IPS-NIHi7 (cell line): Measurements from ENCODE around the gene MATN1.

Experiments
- DNase-seq: peaks from one replicate; pipeline ENCODE4 v3.0.0; 2012; ENCODE audit warnings: mixed read lengths; ENCODE audit errors: extremely low spot score

The MATN1 gene

DNA sequence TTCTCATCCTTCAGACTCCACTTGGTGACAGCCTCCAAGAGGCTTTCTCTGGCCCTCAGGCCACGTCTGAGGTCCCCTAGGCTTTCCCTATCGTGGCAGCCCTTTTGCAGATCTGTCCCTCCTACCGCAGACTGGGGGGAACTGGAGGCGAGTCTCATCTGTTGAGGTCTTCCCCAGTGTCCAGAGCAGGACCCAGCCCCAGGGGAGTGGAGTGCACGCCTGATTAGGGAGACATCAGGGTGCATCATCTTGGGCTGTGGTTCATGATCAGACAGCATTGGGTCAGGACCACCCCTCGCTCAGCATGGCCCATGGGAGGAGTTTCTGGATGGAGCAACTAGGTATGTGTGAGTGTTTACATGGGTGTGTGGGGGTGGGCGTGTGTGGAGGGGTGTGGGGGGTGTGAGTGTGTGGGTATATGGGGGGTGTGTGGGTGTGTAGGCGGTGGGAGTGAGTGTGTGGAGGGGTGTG lies 8.5 kb upstream of the MATN1 start:
- no peak for DNase-seq

DNA sequence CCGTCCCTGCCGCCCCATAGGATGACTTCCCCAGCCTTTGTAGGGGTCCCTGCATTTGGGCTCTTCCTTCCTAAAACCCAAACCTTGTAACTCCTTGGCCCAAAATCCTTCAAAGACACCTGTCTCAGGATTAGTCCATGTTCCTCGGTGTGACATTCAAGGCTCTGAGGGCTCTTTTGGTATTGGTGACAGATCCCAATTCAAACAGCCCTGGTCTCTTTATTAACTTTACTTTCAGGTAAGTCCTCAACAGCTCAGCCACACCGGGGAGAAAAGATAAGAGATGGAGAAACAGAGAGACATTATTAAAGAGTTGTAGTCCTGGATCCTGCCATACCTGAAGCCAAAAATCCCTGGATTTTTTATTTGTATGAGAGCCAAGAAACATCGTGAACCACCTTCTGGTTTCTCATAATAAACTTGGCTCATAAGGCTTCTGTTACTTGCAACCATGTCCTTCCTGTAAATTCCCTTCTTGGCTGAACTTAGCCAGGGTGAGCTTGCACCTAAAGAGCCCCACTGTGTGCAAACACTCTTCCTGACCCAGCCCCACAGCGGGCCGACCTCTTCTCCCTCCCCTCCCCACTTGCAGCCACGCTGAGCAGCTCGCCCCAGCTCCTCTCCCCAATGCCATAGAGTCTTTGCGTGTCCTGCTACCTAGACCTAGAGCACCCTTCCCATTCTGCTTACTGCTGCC lies 7.9 kb upstream of the MATN1 start:
- DNase-seq: no peak

DNA sequence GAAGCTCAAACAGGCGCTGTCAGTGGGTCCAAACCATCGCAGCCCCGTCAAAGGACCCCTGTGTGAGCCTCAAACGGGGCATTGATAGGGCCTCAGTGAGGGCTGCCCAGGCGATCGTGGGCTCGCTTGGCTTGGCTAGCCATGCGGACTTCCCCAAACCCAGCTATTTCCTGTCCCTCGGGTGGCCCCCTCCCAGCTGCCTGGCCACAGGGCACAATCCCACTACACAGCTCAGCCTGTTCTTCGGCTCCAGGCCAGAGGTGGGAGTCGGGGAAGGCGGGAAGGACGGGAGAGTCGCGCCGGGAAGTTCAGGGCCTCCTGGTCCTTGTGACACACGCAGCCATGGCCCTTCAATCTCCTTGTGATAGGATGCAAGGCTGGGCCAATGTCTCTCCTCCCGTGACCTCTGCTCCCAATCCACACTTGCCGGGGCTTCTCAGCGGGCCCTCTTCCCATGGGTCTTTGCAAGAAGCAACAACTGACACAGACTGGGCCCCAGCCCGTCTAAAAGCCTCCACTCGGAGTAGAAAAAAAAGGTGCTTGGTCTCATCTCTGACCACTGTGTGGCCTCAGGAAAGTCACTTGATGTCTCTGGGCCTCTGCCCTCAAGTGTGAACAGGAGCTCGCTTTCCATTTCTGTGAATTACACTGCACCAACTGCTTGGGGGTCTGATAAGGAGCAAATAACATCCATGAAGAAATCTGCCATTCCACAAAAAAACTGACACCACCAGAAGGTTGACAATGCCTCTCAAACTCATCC lies 7.1 kb upstream of the MATN1 start:
- DNase-seq: no peak

DNA sequence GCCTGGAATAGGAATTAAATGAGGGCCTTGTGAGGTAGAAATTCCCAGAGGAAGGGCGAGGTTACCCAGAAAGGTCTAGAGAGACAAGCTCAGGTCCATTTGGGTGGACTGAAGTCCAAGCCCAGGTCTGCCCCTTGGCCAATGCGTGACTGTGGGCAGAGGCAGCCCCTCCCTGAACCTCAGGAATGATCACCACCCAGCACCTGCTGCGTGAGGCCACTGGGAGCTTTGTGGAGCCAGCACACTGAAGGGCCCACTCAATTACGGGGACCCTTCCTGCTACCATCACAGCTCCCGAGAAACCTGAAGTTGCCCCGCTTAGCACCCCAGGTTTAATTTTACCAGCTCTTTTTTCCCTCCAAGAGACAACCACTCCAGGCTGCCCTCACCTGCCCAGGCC lies 6.5 kb upstream of the MATN1 start:
- no peak for DNase-seq

DNA sequence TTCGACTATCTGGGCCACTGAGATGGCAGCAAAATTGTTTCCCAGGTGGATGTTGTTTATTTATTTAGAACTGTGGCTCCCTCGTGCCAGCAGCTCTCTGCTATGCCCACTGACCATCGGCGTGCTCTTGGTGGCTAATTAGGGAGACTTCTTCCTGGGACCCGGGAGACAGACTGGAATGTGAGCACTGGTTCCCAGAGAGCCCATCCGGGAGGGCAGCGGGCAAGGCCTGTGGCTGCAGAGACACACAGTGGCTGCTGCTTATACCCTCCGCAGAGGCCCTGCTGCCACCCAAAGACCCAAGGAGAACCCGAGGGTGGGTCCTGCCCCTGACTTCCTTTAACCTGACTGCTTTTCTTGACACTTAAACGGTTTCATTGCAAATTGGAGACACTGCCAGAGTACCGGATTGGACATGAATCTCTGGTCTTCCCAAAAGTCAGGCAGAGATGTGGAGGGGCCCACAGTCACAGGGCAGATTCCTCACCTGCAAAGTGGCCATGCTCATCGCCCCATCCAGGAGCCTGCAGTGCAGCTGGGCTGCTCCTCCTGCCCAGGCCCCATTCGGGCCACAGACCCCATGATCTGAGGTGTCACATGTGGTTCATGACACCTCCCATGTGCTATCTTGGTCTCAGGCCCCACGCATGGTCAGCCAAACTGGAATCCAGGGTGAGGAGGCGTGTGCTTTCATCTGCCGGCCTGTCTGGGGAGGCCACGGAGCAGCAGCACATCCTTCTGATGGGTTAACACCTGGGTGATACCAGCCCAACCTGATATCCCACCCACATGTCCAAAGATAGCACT lies 5.7 kb upstream of the MATN1 start:
- DNase-seq: no peak

DNA sequence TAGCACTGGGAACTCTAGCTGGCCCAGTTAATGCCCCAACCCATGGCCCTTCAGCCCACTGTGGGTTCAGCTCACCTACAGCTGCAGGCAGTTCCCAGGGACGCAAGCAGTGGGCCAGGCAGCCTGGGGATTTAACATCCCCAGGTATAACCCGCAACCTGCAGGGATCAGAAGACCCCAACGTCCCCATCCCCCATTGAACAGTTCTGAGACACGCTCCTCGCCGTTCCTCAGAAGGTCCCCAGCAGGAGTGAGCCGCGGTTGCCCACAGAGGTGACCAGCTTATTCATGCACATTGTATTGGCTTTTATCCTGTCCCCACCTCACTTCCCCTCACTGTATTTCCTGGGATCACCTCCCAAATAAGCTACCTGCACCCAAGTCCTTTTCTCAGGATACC lies 5.0 kb upstream of the MATN1 start:
- DNase-seq: no peak

DNA sequence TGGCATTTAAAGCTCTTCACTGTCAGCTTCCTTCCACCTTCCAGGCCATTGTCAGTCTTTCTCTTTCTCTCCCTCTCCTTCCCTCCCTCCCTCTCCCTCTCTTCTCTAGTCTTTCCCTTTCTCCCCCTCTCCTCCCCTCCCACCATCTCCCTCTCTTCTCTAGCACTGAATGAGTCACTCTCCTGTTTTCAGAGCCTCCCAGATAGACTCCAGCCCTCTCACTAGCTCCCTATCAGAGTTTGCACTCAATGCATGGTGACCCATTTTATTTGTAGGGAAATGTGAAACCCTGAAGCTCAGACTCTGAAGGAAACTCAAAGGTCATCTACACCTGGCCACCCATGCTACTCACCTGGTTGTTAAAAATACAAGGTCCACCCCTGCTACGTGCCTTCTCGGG lies 4.4 kb upstream of the MATN1 start:
- no peak for DNase-seq

DNA sequence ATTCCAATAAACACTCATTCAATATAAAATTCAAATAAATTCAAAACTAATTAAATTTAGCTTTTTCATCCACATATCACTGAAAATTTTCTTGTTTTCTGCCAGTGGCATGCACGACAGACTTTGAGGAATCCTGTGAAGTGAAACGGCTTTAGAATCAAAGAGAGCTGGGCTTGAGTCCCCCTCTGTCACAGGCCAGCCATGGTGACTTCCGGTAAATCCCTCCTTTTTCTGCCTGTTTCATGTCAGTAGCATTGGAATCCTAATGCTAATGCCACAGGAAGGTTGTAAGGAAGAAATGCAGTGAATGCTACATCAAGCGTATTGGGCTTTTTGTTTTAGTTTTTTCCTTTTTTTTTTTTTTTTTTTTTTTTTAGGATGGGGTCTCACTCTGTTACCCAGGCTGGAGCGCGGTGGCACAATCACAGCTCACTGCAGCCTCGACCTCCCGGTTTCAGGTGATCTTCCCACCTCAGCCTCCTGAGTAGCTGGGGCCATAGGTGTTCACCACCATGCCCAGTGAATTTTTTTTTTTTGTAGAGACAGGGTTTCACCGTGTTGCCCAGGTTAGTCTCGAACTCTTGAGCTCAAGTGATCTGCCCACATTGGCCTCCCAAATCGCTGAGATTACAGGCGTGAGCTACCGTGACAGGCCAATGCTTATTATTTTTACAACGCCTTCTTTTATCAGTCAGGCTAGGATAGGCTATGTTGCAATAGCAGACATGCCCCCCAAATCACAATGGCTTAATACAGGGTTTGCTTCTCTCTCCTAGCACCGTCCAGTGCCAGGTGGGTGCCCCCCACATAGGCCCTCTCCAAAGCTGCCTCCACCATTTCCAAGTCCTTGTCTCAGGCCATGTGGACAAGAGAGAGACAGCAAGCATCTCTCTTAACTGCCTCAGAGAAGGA lies 3.6 kb upstream of the MATN1 start:
- DNase-seq: no peak

DNA sequence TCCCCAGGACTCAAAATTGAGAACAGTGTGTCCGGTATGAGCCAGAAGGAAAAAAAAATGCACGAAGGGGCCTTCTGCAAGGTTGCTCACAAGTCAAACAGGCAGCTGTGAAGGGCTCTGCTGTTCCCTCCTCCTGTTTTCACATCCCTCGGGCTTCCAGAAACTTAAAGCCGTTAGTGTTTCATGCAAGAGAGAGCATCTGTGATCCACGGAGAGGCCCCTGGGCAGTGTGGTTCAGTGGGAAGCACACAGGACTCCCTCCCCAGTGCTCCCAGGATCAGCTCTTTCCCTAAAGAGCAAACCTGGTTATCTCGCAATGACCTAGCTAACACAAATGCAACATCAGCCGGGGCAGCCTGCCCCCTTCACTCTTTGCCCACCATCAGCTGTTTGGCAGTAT lies 2.9 kb upstream of the MATN1 start:
- no peak for DNase-seq

DNA sequence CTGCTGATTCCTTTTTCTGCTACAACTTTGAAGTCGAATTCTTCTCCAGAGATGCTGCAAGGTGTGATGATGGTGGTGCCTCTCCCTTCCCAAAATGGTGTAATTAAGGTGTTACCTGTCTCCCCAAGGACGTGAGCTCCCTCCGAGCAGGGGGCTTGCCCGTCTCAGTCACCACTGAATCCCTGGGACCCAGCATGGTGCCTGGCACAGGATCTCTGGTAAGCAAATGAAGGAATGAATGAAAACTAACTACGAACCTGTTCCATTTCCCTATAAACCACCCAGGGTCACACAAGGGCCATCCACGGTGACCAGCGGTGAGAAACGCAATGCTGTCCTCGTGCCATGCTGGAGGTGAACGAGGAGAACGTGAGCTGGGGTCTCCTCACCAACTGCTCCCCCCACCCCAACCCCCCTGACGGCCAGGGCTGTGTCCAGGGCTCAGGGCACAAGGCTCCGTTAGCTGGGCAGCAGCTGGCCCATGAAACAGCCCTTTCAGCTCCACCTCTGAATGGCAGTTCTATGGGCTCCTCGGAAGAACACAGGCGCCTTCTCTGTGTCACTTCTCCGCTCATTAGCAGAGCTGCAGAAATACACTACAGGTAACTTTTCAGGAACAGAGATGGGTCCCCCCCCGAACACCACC lies 2.2 kb upstream of the MATN1 start:
- no peak for DNase-seq

DNA sequence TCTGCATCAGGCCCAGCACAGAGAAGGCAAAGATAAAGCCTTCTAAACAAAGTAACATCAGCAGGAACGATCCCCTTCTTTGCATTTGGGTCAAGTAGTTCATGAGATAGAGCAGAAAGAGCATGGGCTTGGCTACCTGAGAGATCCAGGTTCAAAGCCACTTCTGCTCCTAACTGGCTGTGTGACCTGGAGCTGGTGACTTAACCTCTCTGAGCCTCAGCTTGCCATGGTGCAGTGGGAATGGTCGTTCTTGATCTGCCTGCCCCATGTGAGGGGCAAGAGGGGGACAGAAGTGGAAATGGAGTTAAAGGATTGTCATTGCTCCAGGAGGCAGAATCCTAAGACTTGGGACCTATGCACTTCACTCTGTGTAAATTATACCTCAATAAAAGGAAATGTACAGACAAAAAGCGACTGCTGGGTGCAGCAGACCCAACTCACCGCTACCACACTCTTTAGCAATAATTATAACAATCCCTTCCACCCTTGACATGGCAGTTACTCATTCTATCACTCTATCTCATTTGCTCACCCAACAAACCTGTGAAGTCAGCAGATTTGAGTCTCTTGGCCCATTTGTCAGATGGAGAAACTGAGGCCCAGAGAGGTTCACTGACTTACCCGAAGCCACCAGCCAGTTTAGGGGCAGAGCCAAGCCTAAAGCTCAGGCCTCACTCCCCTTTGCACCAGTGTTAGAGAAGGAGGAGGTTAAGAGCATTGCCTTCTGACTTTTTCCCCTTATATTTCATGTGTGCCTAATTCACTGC lies 1.5 kb upstream of the MATN1 start:
- no peak for DNase-seq

DNA sequence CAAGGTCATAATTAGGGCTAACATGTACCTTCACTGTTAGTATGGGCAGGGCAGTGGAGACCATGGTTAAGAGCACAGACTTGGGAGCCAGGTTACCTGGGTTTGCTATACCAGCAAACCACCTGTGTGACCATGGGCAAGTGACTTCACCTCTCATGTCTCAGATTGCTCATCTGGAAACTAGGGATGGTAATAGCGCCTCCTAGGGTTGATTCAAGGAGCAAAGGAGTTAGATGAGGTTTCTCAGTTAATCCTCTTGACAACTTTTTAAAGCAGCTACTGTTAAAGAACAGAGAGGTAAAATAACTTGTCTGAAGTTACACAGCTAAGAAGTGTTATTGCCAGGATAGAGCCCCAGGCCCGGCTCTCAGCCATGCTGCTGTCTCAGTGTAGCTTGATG lies 790 bp upstream of the MATN1 start:
- no peak for DNase-seq

DNA sequence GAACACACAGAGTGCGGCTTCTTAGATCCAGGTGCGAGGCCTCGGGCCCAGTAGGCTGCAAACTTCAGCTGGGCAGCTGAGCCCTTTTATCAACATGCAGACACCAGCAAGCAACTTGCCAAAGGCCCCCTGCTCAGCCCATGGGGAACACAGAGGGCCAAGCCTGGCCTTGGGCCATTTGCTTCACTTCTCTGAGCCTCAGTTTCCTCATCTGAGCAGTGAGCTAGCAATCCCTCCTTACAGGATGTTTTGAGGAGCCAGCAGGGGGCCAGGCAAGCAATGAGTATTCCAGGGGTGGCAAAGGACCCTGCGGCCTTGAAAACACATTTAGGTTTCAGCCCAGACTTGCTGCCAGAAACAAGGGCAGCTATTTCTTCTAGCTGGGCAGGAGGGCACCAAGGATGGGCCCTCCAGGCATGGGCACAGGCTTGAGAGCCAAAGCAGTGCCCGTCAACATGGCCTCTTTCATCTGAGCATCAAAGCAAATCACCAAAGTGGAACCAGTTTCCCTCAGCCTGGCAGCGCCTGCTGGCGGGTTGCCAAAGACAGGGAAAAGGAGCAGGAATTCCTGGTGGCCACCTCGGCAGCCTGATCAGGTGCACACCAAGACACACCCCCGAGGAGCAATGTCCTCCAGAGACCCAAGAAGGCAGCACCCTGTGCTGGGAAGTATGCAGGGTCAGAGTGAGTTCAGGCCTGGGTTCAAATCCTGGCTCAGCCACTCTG lies 1.4 kb downstream of the MATN1 start:
- no peak for DNase-seq

DNA sequence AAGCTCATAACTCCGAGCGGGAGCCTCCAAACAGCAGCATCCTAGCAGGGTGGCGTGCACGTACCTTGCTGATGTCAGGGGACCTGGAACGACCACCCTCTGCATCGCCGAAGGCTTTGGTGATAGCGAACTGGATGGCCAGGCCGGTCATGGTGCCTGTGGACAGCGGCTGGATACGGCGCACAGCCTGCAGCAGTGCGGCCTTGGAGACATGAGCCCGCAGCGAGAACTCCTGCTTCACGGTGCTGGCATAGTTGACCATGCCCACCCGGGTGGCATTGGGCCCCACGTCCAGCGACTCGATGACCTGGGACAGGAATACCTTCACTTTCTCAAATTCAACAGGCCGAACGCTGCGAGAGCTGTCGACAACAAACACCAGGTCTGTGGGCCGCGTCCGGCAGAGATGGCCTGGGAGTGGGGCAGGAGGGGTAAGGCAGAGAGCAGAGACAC lies 2.0 kb downstream of the MATN1 start:
- DNase-seq: no peak

DNA sequence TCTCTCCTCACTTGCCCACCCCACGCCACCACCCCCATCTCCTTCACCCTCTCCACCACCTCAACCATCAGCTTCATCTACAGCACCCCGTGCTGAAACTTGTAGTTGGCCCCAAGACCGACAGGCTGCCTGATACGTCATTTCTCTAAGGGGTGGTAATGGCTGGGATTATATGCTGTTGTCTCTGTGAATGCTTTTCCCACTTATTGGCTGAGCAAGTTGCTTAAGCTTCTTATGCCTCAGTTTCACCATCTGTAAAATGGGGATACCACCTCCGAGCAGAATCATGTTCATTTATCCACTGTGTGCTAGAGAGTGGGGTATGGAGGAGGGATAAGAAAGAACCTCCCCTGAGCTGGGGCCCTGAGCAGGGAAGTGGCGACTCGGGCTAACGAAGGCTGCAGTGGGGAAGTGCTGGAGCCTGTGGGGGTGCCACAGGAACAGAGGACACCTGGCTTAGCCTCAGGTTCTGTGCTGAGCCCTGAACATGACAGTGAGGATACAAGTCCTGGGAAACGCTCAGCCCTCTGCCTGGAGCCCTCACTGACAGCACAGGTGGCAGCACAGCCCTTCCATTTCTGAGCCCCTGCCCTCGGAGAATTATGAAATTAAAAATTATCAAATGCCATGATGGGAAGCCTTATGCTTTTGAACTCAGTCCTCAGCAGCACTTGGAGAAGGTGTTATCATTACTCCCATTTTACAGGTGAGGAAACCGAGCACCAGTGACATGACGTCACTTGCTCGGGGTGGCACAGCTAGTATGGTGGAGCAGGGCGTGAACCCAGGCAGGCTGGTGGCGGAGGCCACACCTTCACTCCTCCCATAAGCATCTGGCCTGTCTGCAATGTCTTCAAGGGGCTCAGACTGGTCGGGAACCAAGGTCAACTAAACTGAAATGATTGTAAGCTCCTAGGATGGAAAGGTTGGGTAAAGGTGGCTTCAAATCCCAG lies 2.8 kb downstream of the MATN1 start:
- DNase-seq: no peak

DNA sequence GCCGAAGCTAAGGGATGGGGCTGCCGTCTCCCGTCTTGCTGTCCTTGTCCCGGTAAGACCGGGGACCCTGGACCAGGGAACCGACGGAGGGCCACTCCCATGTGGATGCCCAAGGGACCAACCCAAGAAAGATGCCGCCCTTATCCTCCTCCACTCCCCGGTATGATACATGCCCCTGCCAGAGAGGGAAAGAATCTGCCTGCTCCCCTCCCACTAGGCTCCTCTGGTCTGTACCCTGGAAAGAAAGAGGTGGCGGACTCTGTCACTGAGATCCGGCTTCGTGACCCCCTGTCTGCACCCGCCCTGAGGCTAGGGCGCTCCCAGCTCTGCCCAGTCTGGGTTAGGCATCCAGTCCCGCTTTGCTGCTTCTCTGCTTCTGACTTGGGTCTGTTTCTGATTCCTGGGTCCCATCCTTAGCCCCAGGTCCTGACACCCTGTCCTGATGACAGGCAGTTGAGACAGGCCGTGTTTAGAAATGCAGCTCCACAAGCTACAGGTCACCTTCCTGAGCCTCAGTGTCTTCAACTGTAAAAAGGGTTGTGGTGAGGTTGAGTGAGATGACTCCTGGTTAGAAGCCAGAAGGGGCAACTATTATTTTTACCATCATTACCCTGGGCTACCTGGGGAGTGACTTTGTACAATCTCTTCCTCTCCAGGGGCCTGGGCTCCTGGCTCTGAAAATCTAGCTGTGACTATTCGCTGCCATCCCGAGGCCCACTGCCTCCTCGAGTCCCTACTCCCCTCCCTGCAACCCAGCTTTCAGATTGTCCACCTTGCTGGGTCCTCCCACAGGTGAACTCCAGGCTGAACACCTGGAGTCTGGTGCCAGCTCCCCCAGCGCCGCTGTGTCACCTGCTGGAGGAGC lies 3.7 kb downstream of the MATN1 start:
- no peak for DNase-seq

DNA sequence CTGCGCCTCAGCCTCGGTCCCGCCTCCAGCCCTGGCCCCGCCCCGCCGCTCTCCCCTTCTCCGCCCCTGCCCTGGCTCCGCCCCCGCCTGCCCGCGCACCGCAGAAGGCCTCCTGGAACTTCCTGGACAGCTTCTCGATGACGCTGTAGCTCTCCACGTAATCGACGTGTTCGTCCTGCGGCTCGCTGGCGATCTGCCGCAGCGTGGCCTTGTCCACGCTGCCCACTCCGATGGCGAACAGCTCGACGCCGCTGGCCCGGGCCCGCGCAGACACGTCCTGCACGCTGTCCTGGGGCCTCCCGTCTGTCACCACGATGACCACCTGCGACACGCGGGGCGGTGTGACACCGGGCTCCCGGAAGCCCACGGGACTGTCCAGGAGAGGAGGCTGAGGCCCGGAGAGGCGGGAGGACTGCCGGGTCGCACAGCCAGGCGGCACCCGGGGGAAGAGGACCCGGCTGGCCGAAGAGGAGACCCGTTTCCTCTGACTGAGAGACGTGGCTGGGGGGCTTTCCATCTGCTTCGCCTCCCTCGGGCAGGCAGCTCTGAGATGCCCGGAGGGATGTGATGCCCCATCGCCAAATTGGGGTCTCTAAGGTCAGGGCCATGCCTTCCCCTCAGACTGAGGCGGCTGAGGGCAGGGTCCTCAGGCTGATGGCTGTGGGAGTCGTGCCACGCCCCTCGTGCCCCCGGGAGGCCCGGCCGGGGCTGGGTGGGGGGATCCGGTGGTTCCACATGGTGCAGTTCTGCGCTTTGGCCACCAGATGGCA lies 4.6 kb downstream of the MATN1 start:
- DNase-seq: peak; percentile 78
